Measurements from ENCODE around the gene FILIP1L.

GRCh38 chr3:99810403-99810802 is 303.9 kb downstream of the FILIP1L start:
- TF ChIP-seq, protein P1, sequence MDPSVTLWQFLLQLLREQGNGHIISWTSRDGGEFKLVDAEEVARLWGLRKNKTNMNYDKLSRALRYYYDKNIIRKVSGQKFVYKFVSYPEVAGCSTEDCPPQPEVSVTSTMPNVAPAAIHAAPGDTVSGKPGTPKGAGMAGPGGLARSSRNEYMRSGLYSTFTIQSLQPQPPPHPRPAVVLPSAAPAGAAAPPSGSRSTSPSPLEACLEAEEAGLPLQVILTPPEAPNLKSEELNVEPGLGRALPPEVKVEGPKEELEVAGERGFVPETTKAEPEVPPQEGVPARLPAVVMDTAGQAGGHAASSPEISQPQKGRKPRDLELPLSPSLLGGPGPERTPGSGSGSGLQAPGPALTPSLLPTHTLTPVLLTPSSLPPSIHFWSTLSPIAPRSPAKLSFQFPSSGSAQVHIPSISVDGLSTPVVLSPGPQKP (IDR thresholded peaks at IDR 0.05; ENCODE audit: borderline replicate concordance, low read depth, low read length): no peak
- TF ChIP-seq, protein P2, sequence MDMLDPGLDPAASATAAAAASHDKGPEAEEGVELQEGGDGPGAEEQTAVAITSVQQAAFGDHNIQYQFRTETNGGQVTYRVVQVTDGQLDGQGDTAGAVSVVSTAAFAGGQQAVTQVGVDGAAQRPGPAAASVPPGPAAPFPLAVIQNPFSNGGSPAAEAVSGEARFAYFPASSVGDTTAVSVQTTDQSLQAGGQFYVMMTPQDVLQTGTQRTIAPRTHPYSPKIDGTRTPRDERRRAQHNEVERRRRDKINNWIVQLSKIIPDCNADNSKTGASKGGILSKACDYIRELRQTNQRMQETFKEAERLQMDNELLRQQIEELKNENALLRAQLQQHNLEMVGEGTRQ (IDR thresholded peaks at IDR 0.05; ENCODE audit: low read depth, low read length): no peak
- TF ChIP-seq, protein P3, sequence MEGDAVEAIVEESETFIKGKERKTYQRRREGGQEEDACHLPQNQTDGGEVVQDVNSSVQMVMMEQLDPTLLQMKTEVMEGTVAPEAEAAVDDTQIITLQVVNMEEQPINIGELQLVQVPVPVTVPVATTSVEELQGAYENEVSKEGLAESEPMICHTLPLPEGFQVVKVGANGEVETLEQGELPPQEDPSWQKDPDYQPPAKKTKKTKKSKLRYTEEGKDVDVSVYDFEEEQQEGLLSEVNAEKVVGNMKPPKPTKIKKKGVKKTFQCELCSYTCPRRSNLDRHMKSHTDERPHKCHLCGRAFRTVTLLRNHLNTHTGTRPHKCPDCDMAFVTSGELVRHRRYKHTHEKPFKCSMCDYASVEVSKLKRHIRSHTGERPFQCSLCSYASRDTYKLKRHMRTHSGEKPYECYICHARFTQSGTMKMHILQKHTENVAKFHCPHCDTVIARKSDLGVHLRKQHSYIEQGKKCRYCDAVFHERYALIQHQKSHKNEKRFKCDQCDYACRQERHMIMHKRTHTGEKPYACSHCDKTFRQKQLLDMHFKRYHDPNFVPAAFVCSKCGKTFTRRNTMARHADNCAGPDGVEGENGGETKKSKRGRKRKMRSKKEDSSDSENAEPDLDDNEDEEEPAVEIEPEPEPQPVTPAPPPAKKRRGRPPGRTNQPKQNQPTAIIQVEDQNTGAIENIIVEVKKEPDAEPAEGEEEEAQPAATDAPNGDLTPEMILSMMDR (conservative IDR thresholded peaks at IDR 0.05; ENCODE audit: low read depth, low read length): no peak
- no peak for TF ChIP-seq POLR2A (IDR thresholded peaks at IDR 0.05; ENCODE audit: low read depth, low read length)
- no peak for TF ChIP-seq SMC3 (IDR thresholded peaks at IDR 0.05; ENCODE audit: low read depth, low read length)
- TF ChIP-seq BHLHE40 (IDR thresholded peaks at IDR 0.05; ENCODE audit: low read depth, low read length): no peak
- TF ChIP-seq CEBPB (IDR thresholded peaks at IDR 0.05; ENCODE audit: low read depth, low read length): no peak
- TF ChIP-seq CHD1 (IDR thresholded peaks at IDR 0.05; ENCODE audit: low read depth, low read length): no peak
- TF ChIP-seq RAD21 (IDR thresholded peaks at IDR 0.05; ENCODE audit: low read length): no peak

All from IMR-90 (cell line).